Activated naive CD4-positive, alpha-beta T cell treated with Interleukin-2 at 50 U/mL for 16 hours (primary cell): ENCODE data around the gene TXNIP.
A peak's percentile ranks its signal among the peaks of the same experiment; 100 is the strongest.

ENCODE experiments used
- DNase-seq: peaks from one replicate; pipeline ENCODE4 v3.0.0-alpha.2; 2020

TXNIP gene

GRCh38 chr1:145961425-145962156 is 34.8 kb downstream of the TXNIP start:
- DNase-seq: peak; percentile 64

- DNase-seq: no peak
Measured at GRCh38 chr1:145961109-145961424, 35.3 kb downstream of the TXNIP start.

GRCh38 chr1:145960468-145961108 is 35.8 kb downstream of the TXNIP start:
- peak; percentile 53 for DNase-seq

GRCh38 chr1:145959957-145960467 is 36.4 kb downstream of the TXNIP start:
- no peak for DNase-seq

- no peak for DNase-seq
Measured at GRCh38 chr1:145959333-145959732, 37.0 kb downstream of the TXNIP start.

GRCh38 chr1:145958734-145959133 is 37.6 kb downstream of the TXNIP start:
- DNase-seq: no peak

GRCh38 chr1:145957443-145958319 is 38.7 kb downstream of the TXNIP start, which contains the start of gene LIX1L:
Gene LIX1L, minus strand, starts transcription at chr1:145958017. Its CDS starts 90 bp downstream, at chr1:145957927.
- peak; percentile 95 for DNase-seq

- no peak for DNase-seq
Measured at GRCh38 chr1:145956781-145957442, 39.5 kb downstream of the TXNIP start.

GRCh38 chr1:145956361-145956760 is 40.0 kb downstream of the TXNIP start:
- no peak for DNase-seq

- DNase-seq: no peak
Measured at GRCh38 chr1:145955436-145955835, 40.9 kb downstream of the TXNIP start.

GRCh38 chr1:145953861-145954260 is 42.5 kb downstream of the TXNIP start:
- DNase-seq: no peak

GRCh38 chr1:145952903-145953302 is 43.5 kb downstream of the TXNIP start:
- no peak for DNase-seq

GRCh38 chr1:145951526-145951925 is 44.9 kb downstream of the TXNIP start:
- no peak for DNase-seq

- DNase-seq: no peak
Measured at GRCh38 chr1:145949219-145949618, 47.2 kb downstream of the TXNIP start.

- no peak for DNase-seq
Measured at GRCh38 chr1:145947551-145947950, 48.8 kb downstream of the TXNIP start.

GRCh38 chr1:145946477-145946986 is 49.8 kb downstream of the TXNIP start:
- DNase-seq: no peak

GRCh38 chr1:145944532-145944931 is 51.8 kb downstream of the TXNIP start:
- DNase-seq: no peak

GRCh38 chr1:145942871-145943270 is 53.5 kb downstream of the TXNIP start:
- DNase-seq: no peak
